ENCODE results near the gene H2AZ2.

Gene H2AZ2

DNA sequence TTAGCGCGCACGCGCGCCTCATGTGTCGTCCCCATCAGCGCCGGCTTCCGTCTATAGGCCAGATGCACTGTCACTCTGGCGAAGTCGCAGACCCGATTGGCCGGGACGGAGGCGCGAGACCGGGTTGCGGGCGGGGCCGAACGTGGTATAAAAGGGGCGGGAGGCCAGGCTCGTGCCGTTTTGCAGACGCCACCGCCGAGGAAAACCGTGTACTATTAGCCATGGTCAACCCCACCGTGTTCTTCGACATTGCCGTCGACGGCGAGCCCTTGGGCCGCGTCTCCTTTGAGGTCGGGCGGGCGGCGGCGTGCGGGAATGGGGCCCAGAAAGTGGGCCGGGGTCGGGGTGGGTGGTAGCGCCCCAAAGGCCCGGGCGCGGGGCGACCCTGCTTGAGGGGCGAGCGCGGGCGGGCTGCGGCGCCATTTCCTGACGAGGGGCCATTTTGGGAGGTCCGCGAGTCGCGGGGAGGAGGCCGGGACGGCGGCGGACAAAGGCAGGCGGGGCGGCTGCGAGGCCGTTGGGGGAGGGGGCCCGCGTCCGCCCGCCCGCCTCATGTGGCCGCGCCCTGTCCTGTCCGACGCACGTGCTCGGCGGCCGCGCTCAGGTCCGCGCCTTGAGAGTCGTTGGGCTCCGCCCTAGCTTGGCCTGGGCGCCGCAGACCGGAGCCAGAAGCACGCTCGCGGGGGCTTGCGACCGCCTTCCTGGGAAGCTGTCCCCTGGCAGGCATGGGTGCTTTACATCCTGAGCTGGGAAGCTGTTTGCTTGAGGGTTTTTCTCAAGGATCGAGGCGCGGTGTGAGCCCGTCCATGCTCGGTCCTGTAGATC is 51.2 kb downstream of the H2AZ2 start, which contains the start of gene PPIA:
TSS of gene PPIA (plus strand) at position 178 of the 825 bp plus-strand sequence. CDS start at position 222, 44 bp downstream.
- H3K27ac ChIP-seq, result peak within 1 kb of the TSS; percentile 94
- peak within 1 kb of the TSS; percentile 99 for H3K4me3 ChIP-seq (ENCODE audit: low read depth in 1 of 2, low read length in 1 of 2)
- H3K4me1 ChIP-seq (ENCODE audit: control insufficient read depth in 1 of 2, insufficient read depth in 1 of 2, low read depth in 1 of 2, low read length in 1 of 2), result peaks cover 21 to 25% of the 10 kb centered on the region in 2 experiments
- H3K9me3 ChIP-seq, result no peaks in the 10 kb centered on the region
- H3K27me3 ChIP-seq, result no peaks in the 10 kb centered on the region
- peaks cover 15% of the 10 kb centered on the region for H3K36me3 ChIP-seq
- TF ChIP-seq, protein P1, sequence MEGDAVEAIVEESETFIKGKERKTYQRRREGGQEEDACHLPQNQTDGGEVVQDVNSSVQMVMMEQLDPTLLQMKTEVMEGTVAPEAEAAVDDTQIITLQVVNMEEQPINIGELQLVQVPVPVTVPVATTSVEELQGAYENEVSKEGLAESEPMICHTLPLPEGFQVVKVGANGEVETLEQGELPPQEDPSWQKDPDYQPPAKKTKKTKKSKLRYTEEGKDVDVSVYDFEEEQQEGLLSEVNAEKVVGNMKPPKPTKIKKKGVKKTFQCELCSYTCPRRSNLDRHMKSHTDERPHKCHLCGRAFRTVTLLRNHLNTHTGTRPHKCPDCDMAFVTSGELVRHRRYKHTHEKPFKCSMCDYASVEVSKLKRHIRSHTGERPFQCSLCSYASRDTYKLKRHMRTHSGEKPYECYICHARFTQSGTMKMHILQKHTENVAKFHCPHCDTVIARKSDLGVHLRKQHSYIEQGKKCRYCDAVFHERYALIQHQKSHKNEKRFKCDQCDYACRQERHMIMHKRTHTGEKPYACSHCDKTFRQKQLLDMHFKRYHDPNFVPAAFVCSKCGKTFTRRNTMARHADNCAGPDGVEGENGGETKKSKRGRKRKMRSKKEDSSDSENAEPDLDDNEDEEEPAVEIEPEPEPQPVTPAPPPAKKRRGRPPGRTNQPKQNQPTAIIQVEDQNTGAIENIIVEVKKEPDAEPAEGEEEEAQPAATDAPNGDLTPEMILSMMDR (IDR thresholded peaks at IDR 0.05), result no peak

DNA sequence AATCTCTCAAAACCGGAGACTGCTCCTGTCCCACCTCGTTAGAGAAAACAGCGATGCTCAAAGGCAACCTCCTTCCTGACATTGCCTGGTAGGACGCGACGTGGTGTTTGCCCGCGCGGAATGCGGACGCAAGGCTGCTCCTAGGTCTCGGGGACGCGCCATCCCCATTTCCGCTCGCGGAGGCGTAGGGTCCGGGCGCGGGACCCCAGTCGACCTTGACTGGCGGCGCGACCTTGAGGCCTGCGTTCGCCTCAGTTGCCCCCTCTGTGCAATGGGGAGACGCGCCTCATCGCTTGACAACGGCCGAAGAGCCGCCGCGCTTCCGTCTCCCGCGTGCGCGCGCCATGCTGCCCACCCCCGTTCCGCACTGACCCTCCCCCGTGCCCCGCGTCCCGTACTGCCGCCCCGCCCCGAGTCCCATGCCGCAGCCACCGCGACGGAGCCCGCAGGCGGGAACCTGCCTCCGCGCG is 51.8 kb downstream of the H2AZ2 start:
- Histone ChIP-seq H3K4me1 (ENCODE audit: control insufficient read depth in 1 of 2, insufficient read depth in 1 of 2, low read depth in 1 of 2, low read length in 1 of 2) (peaks cover 21 to 25% of the 10 kb centered on the region in 2 experiments), H3K27me3 (no peaks in the 10 kb centered on the region), H3K4me3 (ENCODE audit: low read depth in 1 of 2, low read length in 1 of 2) (peak overlapping the region; percentile 99), H3K27ac (peak overlapping the region; percentile 94), H3K9me3 (no peaks in the 10 kb centered on the region), H3K36me3 (peaks cover 11% of the 10 kb centered on the region)
- TF ChIP-seq, protein P1 (IDR thresholded peaks at IDR 0.05), result no peak

DNA sequence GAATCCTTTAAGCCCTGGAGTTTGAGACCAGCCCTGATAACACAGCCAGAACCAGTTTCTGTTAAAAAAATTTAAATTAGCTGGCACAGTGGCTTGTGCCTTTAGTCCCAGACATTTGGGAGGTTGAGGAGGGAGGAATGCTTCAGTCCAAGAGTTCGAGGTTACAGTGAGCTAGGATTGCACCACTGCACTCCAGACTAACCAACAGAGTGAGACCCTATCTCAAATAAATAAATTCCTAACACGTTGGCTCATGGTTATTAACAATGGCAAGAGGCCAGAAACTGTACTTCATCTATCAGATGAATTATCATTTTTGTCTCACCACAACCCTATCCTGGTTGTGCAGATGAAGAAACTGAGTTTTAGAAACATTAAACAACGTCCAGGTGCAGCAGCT is 53.6 kb downstream of the H2AZ2 start:
- H3K4me1 ChIP-seq (ENCODE audit: control insufficient read depth in 1 of 2, insufficient read depth in 1 of 2, low read depth in 1 of 2, low read length in 1 of 2), result peaks cover 21 to 25% of the 10 kb centered on the region in 2 experiments
- no peak overlapping the region for H3K27ac ChIP-seq
- H3K9me3 ChIP-seq, result no peaks in the 10 kb centered on the region
- TF ChIP-seq, protein P1 (IDR thresholded peaks at IDR 0.05), result no peak
- H3K36me3 ChIP-seq, result no peaks in the 10 kb centered on the region
- H3K4me3 ChIP-seq (ENCODE audit: low read depth in 1 of 2, low read length in 1 of 2), result no peak overlapping the region
- no peaks in the 10 kb centered on the region for H3K27me3 ChIP-seq

DNA sequence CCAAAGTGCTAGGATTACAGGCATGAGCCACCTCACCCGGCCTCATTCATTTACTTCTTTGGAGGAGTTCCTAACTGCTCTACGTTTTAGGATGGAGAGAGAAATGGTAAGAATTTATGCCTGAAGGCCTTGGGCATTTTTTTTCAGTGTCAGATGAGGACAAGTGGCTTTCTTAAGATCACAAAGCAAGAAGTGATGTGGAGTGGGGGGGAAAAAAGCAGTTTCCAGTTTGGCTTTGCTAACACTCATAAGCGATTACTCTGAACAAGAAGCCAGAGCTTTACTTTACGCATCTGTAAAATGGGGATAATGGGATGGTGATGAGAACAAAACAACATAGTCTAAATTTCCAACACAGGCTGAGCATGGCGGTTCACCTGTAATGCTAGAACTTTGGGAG is 54.0 kb downstream of the H2AZ2 start:
- H3K4me1 ChIP-seq (ENCODE audit: control insufficient read depth in 1 of 2, insufficient read depth in 1 of 2, low read depth in 1 of 2, low read length in 1 of 2), result peaks cover 20 to 22% of the 10 kb centered on the region in 2 experiments
- TF ChIP-seq, protein P1 (IDR thresholded peaks at IDR 0.05), result no peak
- no peaks in the 10 kb centered on the region for H3K9me3 ChIP-seq
- no peak overlapping the region for H3K27ac ChIP-seq
- H3K36me3 ChIP-seq, result no peaks in the 10 kb centered on the region
- no peaks in the 10 kb centered on the region for H3K27me3 ChIP-seq
- no peak overlapping the region for H3K4me3 ChIP-seq (ENCODE audit: low read depth in 1 of 2, low read length in 1 of 2)

DNA sequence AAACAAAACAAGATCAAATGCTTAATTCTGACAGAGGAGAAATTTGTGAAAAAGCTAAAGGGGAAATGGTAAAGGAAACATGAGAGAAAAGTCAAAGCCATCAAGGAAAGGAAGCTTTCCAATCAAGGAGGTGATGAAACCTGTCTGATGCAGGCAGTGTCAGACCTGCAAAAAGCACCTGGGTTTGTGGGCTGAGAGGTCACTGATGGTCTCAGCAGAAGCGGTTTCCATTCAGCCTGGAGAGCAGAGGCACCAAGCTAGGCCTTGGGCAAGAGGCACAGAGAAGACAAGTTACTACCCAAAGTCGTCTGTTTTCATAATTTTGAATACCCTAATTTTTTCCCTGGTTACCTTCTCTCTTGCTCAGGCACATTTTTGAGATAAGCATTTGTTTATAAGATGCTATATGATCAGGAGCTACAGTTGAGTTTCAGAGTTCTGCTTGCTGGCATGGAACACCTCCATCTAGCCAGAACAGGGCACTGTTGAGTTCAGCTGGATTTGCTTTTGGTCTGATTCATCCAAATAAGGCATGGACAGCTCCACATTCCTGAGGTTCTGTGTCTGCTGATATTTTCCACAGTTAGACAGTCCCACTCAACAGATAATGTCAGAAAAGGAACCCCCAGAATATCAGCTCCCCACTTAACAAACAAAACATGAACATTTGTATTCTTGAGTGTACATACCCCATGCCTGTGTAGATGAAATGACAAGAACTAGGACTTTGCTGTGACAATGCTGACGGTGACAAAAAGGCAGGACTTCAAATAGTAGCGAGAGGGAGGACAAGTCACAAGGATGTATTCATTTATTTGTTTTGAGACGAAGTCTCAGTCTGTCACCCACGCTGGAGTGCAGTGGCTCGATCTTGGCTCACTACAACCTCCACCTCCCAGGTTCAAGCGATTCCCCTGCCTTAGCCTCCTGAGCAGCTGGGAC is 56.3 kb downstream of the H2AZ2 start:
- H3K27me3 ChIP-seq, result no peaks in the 10 kb centered on the region
- H3K27ac ChIP-seq, result no peak overlapping the region
- H3K4me3 ChIP-seq (ENCODE audit: low read depth in 1 of 2, low read length in 1 of 2), result no peak overlapping the region
- peaks cover 5 to 7% of the 10 kb centered on the region in 2 experiments for H3K4me1 ChIP-seq (ENCODE audit: control insufficient read depth in 1 of 2, insufficient read depth in 1 of 2, low read depth in 1 of 2, low read length in 1 of 2)
- no peaks in the 10 kb centered on the region for H3K36me3 ChIP-seq
- no peaks in the 10 kb centered on the region for H3K9me3 ChIP-seq
- TF ChIP-seq, protein P1 (IDR thresholded peaks at IDR 0.05), result no peak
